ENCODE results near the gene ZFC3H1. TPM values are rescaled to one million over a fixed set of nuclear protein-coding genes. Genes with fewer than 3 reads are reported as not detected.
A peak's percentile ranks its signal among the peaks of the same experiment; 100 is the strongest.

ZFC3H1 gene
- total and polyA plus RNA-seq, 2 of the 13 experiments (the other 11 are each of a cell fraction or from before 2014, with no cell fraction given), result 17.1 to 38.3 TPM

DNA sequence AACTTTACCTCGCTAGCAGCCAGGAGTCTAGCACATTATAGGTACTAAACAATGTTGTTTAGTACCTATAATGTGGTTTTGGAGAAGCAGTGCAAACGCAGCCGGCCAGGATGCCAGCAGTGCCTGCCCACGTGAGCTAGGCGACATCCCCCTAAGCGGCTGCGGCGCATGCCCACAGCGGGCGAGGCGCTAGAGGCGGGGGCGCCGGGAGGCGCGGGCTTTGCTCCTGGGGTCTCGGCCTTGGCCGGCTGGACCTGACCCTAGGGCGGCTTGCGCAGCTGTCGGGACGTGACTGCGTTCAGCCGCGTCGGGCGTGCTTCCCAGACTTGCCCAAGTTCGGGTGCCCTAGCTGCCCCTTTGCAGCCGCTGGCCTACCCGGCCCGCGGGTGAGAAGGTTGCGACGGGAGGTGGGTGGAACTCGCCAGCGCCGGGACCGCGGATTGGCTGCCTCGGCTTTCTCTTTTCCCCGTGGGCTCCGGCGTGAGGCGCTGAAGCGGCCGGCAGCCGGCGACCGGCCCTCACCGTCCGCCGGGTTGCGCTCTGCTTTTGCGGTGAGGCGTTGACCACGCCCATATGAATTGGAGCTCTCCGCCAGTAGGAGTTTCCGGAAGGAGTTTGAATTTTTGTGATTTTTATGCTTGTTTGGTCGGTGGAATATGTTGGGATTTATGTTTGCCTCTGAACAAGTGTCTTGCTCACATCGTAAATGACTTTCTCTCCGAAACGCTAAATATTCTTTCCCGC, 22.4 kb upstream of the ZFC3H1 start, which contains the start of gene TMEM19 (continued):
- TF ChIP-seq ZNF407 (CRISPR knock-in tag; IDR thresholded peaks at IDR 0.05; ENCODE audit: not compliant biosample characterization), result peak; percentile 91
- TF ChIP-seq CSRNP2 (CRISPR knock-in tag; conservative IDR thresholded peaks at IDR 0.05; ENCODE audit: low read depth), result no peak
- TF ChIP-seq SYNCRIP (IDR thresholded peaks at IDR 0.05; ENCODE audit: insufficient read depth, low read depth, low read length), result no peak
- TF ChIP-seq ZNF510 (CRISPR knock-in tag; IDR thresholded peaks at IDR 0.05; ENCODE audit: low read depth), result no peak; the same call in 1 of the 2 replicates
- TF ChIP-seq ZNF607 (CRISPR knock-in tag; IDR thresholded peaks at IDR 0.05; ENCODE audit: borderline replicate concordance), result peak; percentile 79; the same call in 1 of the 2 replicates
- TF ChIP-seq ZMAT3 (CRISPR knock-in tag; conservative IDR thresholded peaks at IDR 0.05), result peak; percentile 71; the same call in 1 of the 2 replicates
- TF ChIP-seq ATF7-NPFF (CRISPR knock-in tag; IDR thresholded peaks at IDR 0.05; ENCODE audit: low read depth), result peak; percentile 77; the same call in 1 of the 2 replicates
- TF ChIP-seq ZNF619 (CRISPR knock-in tag; IDR thresholded peaks at IDR 0.05), result no peak
- TF ChIP-seq HHEX (CRISPR knock-in tag; IDR thresholded peaks at IDR 0.05), result no peak
- TF ChIP-seq CREM (IDR thresholded peaks at IDR 0.05), result peak; percentile 19; the same call in 1 of the 2 replicates
- no peak for TF ChIP-seq CREM (CRISPR knock-in tag; IDR thresholded peaks at IDR 0.05)
- no peak for TF ChIP-seq NCOA5 (CRISPR knock-in tag; IDR thresholded peaks at IDR 0.05)
- no peak for TF ChIP-seq DDIT3 (CRISPR knock-in tag; IDR thresholded peaks at IDR 0.05)
- no peak for TF ChIP-seq TCF7L2 (IDR thresholded peaks at IDR 0.05; ENCODE audit: low read depth, low read length)
- no peak for TF ChIP-seq ZFAT (CRISPR knock-in tag; conservative IDR thresholded peaks at IDR 0.05)
- TF ChIP-seq ZNF431 (CRISPR knock-in tag; IDR thresholded peaks at IDR 0.05; ENCODE audit: borderline replicate concordance, low read depth), result 0 out of 2 replicates have a peak, but pooled peaks have one; percentile 51
- peak; percentile 77; the same call in 1 of the 2 replicates for TF ChIP-seq ZNF33A (CRISPR knock-in tag; IDR thresholded peaks at IDR 0.05; ENCODE audit: borderline replicate concordance)
- no peak for TF ChIP-seq NFE2L1 (CRISPR knock-in tag; IDR thresholded peaks at IDR 0.05; ENCODE audit: borderline replicate concordance)

All from HepG2 (cell line).